AG09319 (cell line): Measurements from ENCODE around the gene DEPDC7.
"Not testable (repeated sequence)": the region's sequence is repeated elsewhere in the genome, so short reads cannot be mapped to it uniquely, and the experiment has no call there.

Experiments
- DNase-seq: peaks from one replicate; pipeline ENCODE4 v3.0.0-alpha.2; 2010; ENCODE audit warnings: low read depth; ENCODE audit errors: extremely low read depth
- CTCF ChIP-seq: IDR thresholded peaks from 2 replicates; pipeline ENCODE4 v1.5.1; 2011; ENCODE audit warnings: low read depth, mild to moderate bottlenecking, inconsistent platforms, low read length, moderate library complexity

The DEPDC7 gene

GRCh38 chr11:33015621-33016551, at the start of gene DEPDC7:
Gene DEPDC7, plus strand, starts transcription at chr11:33015878. Its CDS starts 78 bp downstream, at chr11:33015956.
- peak; percentile 72 for DNase-seq
- TF ChIP-seq CTCF: no peak

GRCh38 chr11:32968541-32968940, 47.1 kb upstream of the DEPDC7 start:
- no peak for DNase-seq
- no peak for TF ChIP-seq CTCF

- not testable (repeated sequence) for DNase-seq
Measured at GRCh38 chr11:32972233-32972632, 43.4 kb upstream of the DEPDC7 start.

GRCh38 chr11:32972781-32973180, 42.9 kb upstream of the DEPDC7 start:
- TF ChIP-seq CTCF: no peak
- DNase-seq: no peak

GRCh38 chr11:32982626-32983025, 33.1 kb upstream of the DEPDC7 start:
- DNase-seq: no peak

GRCh38 chr11:32983506-32983905, 32.2 kb upstream of the DEPDC7 start:
- no peak for TF ChIP-seq CTCF
- DNase-seq: no peak

More at GRCh38 chr11:32982626-32983025, 33.1 kb upstream of the DEPDC7 start:
- no peak for TF ChIP-seq CTCF

GRCh38 chr11:32985600-32985999, 30.1 kb upstream of the DEPDC7 start:
- no peak for TF ChIP-seq CTCF
- DNase-seq: no peak
